Myometrial cell (primary cell): ENCODE results near the gene IRS4. TPM values are rescaled to one million over a fixed set of nuclear protein-coding genes. Genes with fewer than 3 reads are reported as not detected.

ENCODE experiments used
- total RNA-seq: library from RNA; depleted of rRNA; stranded (reverse); fragments of >200 nt; gene quantifications from 2 replicates; pipeline ENCODE4 v1.2.3, GENCODE V29; 2015

The IRS4 gene
- total RNA-seq = not detected in 2 replicates

DNA sequence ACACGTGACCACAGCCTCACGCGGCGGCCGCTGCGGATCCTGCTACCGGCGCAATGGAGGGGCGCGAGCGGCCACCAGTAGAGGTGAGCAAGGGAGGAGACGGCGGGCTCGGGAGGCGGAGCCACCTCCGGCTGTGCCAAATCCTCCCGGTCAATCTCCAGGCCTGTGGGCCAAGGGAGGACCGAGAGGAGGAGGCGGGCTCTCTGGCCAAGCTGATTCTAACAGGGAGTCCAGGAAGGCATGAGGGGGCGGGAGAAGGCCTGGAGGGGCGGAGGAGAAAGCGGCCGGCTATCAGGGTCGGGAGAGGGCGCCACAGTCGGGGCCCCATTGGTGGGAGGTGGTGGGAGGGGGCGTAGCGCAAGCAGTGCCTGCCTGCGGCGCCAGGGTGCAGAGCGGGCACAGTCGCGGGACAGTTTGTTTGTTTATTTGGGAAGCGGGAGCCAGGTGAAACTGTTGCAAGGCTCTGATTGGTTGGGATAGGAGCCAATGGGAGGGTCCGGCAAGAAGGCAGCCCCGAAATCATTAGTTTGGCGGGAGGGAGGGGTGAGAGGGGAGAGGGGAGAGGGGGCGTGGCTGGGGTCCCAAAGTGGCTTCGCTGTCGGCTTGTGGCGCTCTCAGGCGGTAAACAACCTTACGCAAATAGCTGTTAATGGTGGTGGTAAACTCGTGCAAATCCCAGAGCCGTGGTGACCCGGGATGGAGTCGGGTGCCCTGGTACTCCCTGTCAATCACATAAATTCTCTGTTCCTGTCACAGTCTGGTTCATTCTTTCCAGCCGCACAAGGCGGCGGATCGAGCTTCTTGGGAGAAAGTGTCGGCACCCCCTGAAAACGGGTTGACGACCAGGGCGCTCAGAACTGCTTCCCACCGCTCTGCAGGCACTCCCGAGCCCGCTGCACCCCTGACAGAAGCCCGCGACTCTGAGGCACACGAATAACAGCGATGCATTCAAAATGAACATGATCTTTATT is at the start of gene IRS4:
Gene IRS4 (minus strand): TSS at position 55 of the 971 bp plus-strand sequence.

